Measurements from ENCODE around the gene BARD1.

BARD1 gene

GRCh38 chr2:214836568-214836967, 27.1 kb upstream of the BARD1 start:
- Mint-ChIP-seq H3K27me3 (ENCODE audit: low read depth, poor library complexity) (no peaks in the 10 kb centered on the region), H3K4me3 (no peak overlapping the region), H3K36me3 (ENCODE audit: low read depth) (no peaks in the 10 kb centered on the region), H3K9me3 (peaks cover 15% of the 10 kb centered on the region), H3K27ac (no peak overlapping the region), H3K4me1 (peaks cover 6% of the 10 kb centered on the region)
- TF ChIP-seq CTCF (IDR thresholded peaks at IDR 0.05) = no peak
- DNase-seq = no peak

GRCh38 chr2:214830794-214831346, 21.4 kb upstream of the BARD1 start:
- no peak for DNase-seq
- TF ChIP-seq CTCF (IDR thresholded peaks at IDR 0.05) = no peak
- no peaks in the 10 kb centered on the region for H3K36me3 Mint-ChIP-seq (ENCODE audit: low read depth)
- H3K27ac Mint-ChIP-seq = no peak overlapping the region
- peaks cover 4% of the 10 kb centered on the region for H3K9me3 Mint-ChIP-seq
- no peaks in the 10 kb centered on the region for H3K4me1 Mint-ChIP-seq
- no peaks in the 10 kb centered on the region for H3K27me3 Mint-ChIP-seq (ENCODE audit: low read depth, poor library complexity)
- no peak overlapping the region for H3K4me3 Mint-ChIP-seq

GRCh38 chr2:214816008-214816533, 6.6 kb upstream of the BARD1 start:
- no peak overlapping the region for H3K4me3 Mint-ChIP-seq
- H3K36me3 Mint-ChIP-seq (ENCODE audit: low read depth) = no peaks in the 10 kb centered on the region
- TF ChIP-seq CTCF (IDR thresholded peaks at IDR 0.05) = no peak
- H3K27ac Mint-ChIP-seq = no peak overlapping the region
- DNase-seq = no peak
- peaks cover 4% of the 10 kb centered on the region for H3K27me3 Mint-ChIP-seq (ENCODE audit: low read depth, poor library complexity)
- no peaks in the 10 kb centered on the region for H3K9me3 Mint-ChIP-seq
- H3K4me1 Mint-ChIP-seq = peaks cover 16% of the 10 kb centered on the region

GRCh38 chr2:214810671-214811070, 1.2 kb upstream of the BARD1 start:
- Mint-ChIP-seq H3K9me3 (peaks cover 3% of the 10 kb centered on the region), H3K36me3 (ENCODE audit: low read depth) (peaks cover 5% of the 10 kb centered on the region), H3K4me1 (peaks cover 49% of the 10 kb centered on the region), H3K4me3 (peak overlapping the region; percentile 85), H3K27me3 (ENCODE audit: low read depth, poor library complexity) (peaks cover 7% of the 10 kb centered on the region), H3K27ac (no peak overlapping the region)
- DNase-seq = no peak
- TF ChIP-seq CTCF (IDR thresholded peaks at IDR 0.05) = no peak

GRCh38 chr2:214809751-214810564, 475 bp upstream of the BARD1 start:
- peaks cover 7% of the 10 kb centered on the region for H3K27me3 Mint-ChIP-seq (ENCODE audit: low read depth, poor library complexity)
- peak; percentile 100 for DNase-seq
- H3K9me3 Mint-ChIP-seq = peaks cover 11% of the 10 kb centered on the region
- peaks cover 56% of the 10 kb centered on the region for H3K4me1 Mint-ChIP-seq
- H3K36me3 Mint-ChIP-seq (ENCODE audit: low read depth) = peaks cover 12% of the 10 kb centered on the region
- no peak overlapping the region for H3K27ac Mint-ChIP-seq
- no peak for TF ChIP-seq CTCF (IDR thresholded peaks at IDR 0.05)
- peak overlapping the region; percentile 85 for H3K4me3 Mint-ChIP-seq

Data from nephron progenitor cell (in vitro differentiated cells).